HepG2 (cell line): ENCODE measurements around the gene PFDN5. TPM values are rescaled to one million over a fixed set of nuclear protein-coding genes. Genes with fewer than 3 reads are reported as not detected.

Experiments
- FOXJ3 ChIP-seq: sonication (generic); formaldehyde crosslinking; IDR thresholded peaks from 2 replicates; pipeline ENCODE4 v1.4.0; 2020; ENCODE audit warnings: missing genetic modification reagents, mild to moderate bottlenecking, borderline replicate concordance
- GLI4 ChIP-seq: sonication (generic); formaldehyde crosslinking; IDR thresholded peaks from 2 replicates; pipeline ENCODE4 v1.5.1; 2020; ENCODE audit warnings: missing genetic modification reagents, mild to moderate bottlenecking, moderate library complexity, borderline replicate concordance
- HCFC1 ChIP-seq: fragments of 150-350 bp; IDR thresholded peaks from 2 replicates; pipeline ENCODE4 v1.6.1; 2014; ENCODE audit warnings: low read depth, low read length
- KAT7 ChIP-seq: IDR thresholded peaks from 2 replicates; pipeline ENCODE4 v1.6.1; 2018; ENCODE audit warnings: borderline replicate concordance, missing compliant biosample characterization
- MAFK ChIP-seq, 2 experiments: IDR thresholded peaks in 1 of 2; conservative IDR thresholded peaks in 1 of 2; 2 replicates each; pipeline ENCODE4 v1.6.1; 2011; ENCODE audit warnings: improper control_type of control experiment in 2 of 2, low read length in 2 of 2
- NR1H2 ChIP-seq: sonication (generic); formaldehyde crosslinking; IDR thresholded peaks from 2 replicates; pipeline ENCODE4 v1.8.1; 2022; ENCODE audit warnings: low read depth, missing genetic modification reagents, borderline replicate concordance
- RNF2 ChIP-seq: fragments of 450-650 bp; conservative IDR thresholded peaks from 2 replicates; pipeline ENCODE4 v1.6.1; 2016; ENCODE audit warnings: low read depth
- SALL2 ChIP-seq: sonication (generic); formaldehyde crosslinking; IDR thresholded peaks from 2 replicates; pipeline ENCODE4 v1.8.1; 2023; ENCODE audit warnings: mild to moderate bottlenecking, missing genetic modification reagents, inconsistent platforms
- ZNF556 ChIP-seq: sonication (generic); formaldehyde crosslinking; IDR thresholded peaks from 2 replicates; pipeline ENCODE4 v1.4.0; 2020; ENCODE audit warnings: mild to moderate bottlenecking, missing genetic modification reagents, borderline replicate concordance
- ZNF598 ChIP-seq: sonication (generic); formaldehyde crosslinking; IDR thresholded peaks from 2 replicates; pipeline ENCODE4 v1.5.1; 2020; ENCODE audit warnings: mild to moderate bottlenecking, missing genetic modification reagents, borderline replicate concordance
- polyA plus RNA-seq, 8 experiments: library from polyadenylated mRNA; depleted of rRNA in 3 of 8; stranded (reverse) in 7 of 8; unstranded in 1 of 8; fragments of >200 nt; fragmentation: Illumina TruSeq in 4 of 8; extraction: Trizol in 4 of 8; gene quantifications; 2 replicates each; pipeline versions ENCODE4 v1.2.1 to v1.2.3, GENCODE V29; 2011 to 2016; ENCODE audit warnings: low read depth in 4 of 8, missing spikeins in 1 of 8, mixed read lengths in 1 of 8; ENCODE audit not compliant: insufficient read depth in 1 of 8
- total RNA-seq, 5 experiments: library from RNA; depleted of rRNA; stranded (reverse); fragments of >200 nt; fragmentation: Illumina TruSeq; extraction: Trizol; gene quantifications; 2 replicates each; pipeline ENCODE4 v1.2.3, GENCODE V29; 2016; ENCODE audit warnings: low read depth in 1 of 5
- TF ChIP-seq, protein P1 (sequence below): sonication (generic); formaldehyde crosslinking; conservative IDR thresholded peaks from 2 replicates; pipeline ENCODE4 v1.5.0; 2020; ENCODE audit warnings: missing genetic modification reagents
- TF ChIP-seq, protein P2 (sequence below): IDR thresholded peaks from 2 replicates; pipeline ENCODE4 v1.6.1; 2012; ENCODE audit warnings: inconsistent platforms
- TF ChIP-seq, protein P3 (sequence below): sonication (generic); formaldehyde crosslinking; IDR thresholded peaks from 2 replicates; pipeline ENCODE4 v1.4.0; 2020; ENCODE audit warnings: missing genetic modification reagents, borderline replicate concordance
- TF ChIP-seq, protein P4 (sequence below): sonication (generic); formaldehyde crosslinking; IDR thresholded peaks from 2 replicates; pipeline ENCODE4 v1.8.0; 2022; ENCODE audit warnings: missing genetic modification reagents, mild to moderate bottlenecking, borderline replicate concordance
- TF ChIP-seq, protein P5 (sequence below): sonication (generic); formaldehyde crosslinking; IDR thresholded peaks from 2 replicates; pipeline ENCODE4 v1.4.0; 2020; ENCODE audit warnings: missing genetic modification reagents; ENCODE audit errors: not compliant biosample characterization
- TF ChIP-seq, protein P6 (sequence below): IDR thresholded peaks from 2 replicates; pipeline ENCODE4 v1.6.1; 2016; ENCODE audit warnings: missing biosample characterization, missing genetic modification reagents, low read depth
- TF ChIP-seq, protein P7 (sequence below): sonication (generic); formaldehyde crosslinking; IDR thresholded peaks from 2 replicates; pipeline ENCODE4 v1.8.0; 2022; ENCODE audit warnings: missing genetic modification reagents, mild to moderate bottlenecking, moderate library complexity, borderline replicate concordance

Gene PFDN5
- total and polyA plus RNA-seq, 2 of the 13 experiments (the other 11 are each of a cell fraction or from before 2014, with no cell fraction given): 449 to 462 TPM

DNA sequence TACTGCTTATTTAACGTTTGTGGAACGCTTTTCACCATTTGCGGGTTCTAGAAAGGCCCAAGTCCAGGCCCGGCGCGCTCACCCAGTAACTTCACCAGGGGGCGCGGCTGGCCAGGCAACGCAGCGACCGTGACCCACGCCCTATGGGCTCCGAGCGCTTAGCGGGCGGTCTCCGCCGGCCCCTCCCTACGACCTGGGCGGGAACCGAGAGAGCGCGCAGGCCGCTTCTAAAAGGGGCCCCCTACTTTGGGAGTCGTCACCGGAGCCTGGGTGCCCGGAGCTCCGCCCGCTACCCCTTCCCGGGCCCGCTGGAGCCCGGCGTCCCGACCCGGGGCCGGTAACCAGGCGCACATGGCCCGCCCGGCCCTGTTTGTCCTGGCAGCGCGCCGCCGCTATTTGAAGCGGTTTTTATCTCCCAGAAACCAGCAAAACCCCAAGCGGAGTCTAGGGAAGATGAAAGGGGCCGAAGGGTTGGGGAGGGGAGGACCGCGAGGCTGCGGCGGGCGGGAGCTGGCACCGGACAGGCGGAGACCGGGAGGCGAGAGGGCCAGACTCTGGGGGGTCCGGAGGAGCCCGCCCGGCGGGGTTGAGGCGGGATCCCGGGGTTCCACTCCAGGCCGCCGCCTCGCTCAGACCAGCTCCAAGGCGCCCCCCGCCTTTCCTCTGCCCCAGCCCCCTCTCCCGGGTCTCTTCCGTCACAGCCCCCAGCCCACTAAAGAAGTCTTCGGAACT is 29.6 kb downstream of the PFDN5 start (continued):
- TF ChIP-seq, protein P1, sequence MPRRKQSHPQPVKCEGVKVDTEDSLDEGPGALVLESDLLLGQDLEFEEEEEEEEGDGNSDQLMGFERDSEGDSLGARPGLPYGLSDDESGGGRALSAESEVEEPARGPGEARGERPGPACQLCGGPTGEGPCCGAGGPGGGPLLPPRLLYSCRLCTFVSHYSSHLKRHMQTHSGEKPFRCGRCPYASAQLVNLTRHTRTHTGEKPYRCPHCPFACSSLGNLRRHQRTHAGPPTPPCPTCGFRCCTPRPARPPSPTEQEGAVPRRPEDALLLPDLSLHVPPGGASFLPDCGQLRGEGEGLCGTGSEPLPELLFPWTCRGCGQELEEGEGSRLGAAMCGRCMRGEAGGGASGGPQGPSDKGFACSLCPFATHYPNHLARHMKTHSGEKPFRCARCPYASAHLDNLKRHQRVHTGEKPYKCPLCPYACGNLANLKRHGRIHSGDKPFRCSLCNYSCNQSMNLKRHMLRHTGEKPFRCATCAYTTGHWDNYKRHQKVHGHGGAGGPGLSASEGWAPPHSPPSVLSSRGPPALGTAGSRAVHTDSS: no peak
- TF ChIP-seq, protein P2, sequence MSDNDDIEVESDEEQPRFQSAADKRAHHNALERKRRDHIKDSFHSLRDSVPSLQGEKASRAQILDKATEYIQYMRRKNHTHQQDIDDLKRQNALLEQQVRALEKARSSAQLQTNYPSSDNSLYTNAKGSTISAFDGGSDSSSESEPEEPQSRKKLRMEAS: peak; percentile 78
- peak; percentile 63; the same call in 1 of the 2 replicates for TF ChIP-seq ZNF556 (CRISPR knock-in tag)
- TF ChIP-seq, protein P3, sequence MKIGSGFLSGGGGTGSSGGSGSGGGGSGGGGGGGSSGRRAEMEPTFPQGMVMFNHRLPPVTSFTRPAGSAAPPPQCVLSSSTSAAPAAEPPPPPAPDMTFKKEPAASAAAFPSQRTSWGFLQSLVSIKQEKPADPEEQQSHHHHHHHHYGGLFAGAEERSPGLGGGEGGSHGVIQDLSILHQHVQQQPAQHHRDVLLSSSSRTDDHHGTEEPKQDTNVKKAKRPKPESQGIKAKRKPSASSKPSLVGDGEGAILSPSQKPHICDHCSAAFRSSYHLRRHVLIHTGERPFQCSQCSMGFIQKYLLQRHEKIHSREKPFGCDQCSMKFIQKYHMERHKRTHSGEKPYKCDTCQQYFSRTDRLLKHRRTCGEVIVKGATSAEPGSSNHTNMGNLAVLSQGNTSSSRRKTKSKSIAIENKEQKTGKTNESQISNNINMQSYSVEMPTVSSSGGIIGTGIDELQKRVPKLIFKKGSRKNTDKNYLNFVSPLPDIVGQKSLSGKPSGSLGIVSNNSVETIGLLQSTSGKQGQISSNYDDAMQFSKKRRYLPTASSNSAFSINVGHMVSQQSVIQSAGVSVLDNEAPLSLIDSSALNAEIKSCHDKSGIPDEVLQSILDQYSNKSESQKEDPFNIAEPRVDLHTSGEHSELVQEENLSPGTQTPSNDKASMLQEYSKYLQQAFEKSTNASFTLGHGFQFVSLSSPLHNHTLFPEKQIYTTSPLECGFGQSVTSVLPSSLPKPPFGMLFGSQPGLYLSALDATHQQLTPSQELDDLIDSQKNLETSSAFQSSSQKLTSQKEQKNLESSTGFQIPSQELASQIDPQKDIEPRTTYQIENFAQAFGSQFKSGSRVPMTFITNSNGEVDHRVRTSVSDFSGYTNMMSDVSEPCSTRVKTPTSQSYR (CRISPR knock-in tag): peak; percentile 39; the same call in 1 of the 2 replicates
- TF ChIP-seq FOXJ3 (CRISPR knock-in tag): peak; percentile 29; the same call in 1 of the 2 replicates
- peak; percentile 55; the same call in 1 of the 2 replicates for TF ChIP-seq ZNF598
- peak; percentile 86 for TF ChIP-seq RNF2
- TF ChIP-seq, protein P4, sequence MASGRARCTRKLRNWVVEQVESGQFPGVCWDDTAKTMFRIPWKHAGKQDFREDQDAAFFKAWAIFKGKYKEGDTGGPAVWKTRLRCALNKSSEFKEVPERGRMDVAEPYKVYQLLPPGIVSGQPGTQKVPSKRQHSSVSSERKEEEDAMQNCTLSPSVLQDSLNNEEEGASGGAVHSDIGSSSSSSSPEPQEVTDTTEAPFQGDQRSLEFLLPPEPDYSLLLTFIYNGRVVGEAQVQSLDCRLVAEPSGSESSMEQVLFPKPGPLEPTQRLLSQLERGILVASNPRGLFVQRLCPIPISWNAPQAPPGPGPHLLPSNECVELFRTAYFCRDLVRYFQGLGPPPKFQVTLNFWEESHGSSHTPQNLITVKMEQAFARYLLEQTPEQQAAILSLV (CRISPR knock-in tag): no peak
- no peak for TF ChIP-seq MAFK (conservative IDR thresholded peaks at IDR 0.05 in 1 of 2, IDR thresholded peaks at IDR 0.05 in 1 of 2; ENCODE audit: low read length in 2 of 2)
- no peak for TF ChIP-seq HCFC1
- no peak; the same call in 1 of the 2 replicates for TF ChIP-seq SALL2 (CRISPR knock-in tag)
- no peak for TF ChIP-seq NR1H2 (CRISPR knock-in tag)
- TF ChIP-seq, protein P5, sequence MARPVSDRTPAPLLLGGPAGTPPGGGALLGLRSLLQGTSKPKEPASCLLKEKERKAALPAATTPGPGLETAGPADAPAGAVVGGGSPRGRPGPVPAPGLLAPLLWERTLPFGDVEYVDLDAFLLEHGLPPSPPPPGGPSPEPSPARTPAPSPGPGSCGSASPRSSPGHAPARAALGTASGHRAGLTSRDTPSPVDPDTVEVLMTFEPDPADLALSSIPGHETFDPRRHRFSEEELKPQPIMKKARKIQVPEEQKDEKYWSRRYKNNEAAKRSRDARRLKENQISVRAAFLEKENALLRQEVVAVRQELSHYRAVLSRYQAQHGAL (CRISPR knock-in tag): no peak
- TF ChIP-seq, protein P6, sequence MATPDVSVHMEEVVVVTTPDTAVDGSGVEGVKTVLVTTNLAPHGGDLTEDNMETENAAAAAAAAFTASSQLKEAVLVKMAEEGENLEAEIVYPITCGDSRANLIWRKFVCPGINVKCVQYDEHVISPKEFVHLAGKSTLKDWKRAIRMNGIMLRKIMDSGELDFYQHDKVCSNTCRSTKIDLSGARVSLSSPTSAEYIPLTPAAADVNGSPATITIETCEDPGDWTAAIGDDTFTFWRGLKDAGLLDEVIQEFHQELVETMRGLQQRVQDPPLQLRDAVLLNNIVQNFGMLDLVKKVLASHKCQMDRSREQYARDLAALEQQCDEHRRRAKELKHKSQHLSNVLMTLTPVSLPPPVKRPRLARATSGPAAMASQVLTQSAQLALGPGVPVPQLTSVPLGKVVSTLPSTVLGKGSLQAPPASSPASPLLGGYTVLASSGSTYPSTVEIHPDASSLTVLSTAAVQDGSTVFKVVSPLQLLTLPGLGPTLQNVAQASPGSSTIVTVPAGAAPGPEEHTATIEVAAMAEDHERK (CRISPR knock-in tag): no peak
- TF ChIP-seq KAT7 (CRISPR knock-in tag): peak; percentile 86; the same call in 1 of the 2 replicates
- TF ChIP-seq, protein P7, sequence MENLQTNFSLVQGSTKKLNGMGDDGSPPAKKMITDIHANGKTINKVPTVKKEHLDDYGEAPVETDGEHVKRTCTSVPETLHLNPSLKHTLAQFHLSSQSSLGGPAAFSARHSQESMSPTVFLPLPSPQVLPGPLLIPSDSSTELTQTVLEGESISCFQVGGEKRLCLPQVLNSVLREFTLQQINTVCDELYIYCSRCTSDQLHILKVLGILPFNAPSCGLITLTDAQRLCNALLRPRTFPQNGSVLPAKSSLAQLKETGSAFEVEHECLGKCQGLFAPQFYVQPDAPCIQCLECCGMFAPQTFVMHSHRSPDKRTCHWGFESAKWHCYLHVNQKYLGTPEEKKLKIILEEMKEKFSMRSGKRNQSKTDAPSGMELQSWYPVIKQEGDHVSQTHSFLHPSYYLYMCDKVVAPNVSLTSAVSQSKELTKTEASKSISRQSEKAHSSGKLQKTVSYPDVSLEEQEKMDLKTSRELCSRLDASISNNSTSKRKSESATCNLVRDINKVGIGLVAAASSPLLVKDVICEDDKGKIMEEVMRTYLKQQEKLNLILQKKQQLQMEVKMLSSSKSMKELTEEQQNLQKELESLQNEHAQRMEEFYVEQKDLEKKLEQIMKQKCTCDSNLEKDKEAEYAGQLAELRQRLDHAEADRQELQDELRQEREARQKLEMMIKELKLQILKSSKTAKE (CRISPR knock-in tag): no peak
- 0 out of 2 replicates have a peak, but pooled peaks have one; percentile 66 for TF ChIP-seq GLI4 (CRISPR knock-in tag)
